CD4-positive, alpha-beta T cell treated with Interleukin-1 beta for 1 hour (primary cell): ENCODE results near the gene KDM4B.

ENCODE experiments used
- DNase-seq, 2 donors: peaks; one replicate each; pipeline ENCODE4 v3.0.0-alpha.2; 2020 to 2022

The KDM4B gene

DNA sequence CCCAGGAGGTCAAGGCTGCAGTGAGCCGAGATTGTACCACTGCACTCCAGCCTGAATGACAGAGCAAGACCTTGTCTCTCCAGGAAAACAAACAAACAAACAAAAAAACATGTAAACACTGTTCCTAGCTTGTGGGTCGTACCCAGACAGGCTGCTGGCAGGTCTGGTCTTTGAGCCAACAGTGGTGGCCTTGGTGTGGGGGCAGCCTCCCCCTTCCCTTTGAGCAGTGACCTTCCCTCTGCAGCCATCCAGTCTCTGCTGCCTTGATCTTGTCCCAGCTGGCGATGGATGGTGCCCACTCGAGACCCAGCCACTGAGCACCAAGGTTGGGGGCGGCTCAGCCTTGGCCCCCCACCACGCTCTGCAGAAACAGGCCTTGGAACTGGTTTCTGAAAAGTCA is 143.3 kb downstream of the KDM4B start:
- no peak for DNase-seq

DNA sequence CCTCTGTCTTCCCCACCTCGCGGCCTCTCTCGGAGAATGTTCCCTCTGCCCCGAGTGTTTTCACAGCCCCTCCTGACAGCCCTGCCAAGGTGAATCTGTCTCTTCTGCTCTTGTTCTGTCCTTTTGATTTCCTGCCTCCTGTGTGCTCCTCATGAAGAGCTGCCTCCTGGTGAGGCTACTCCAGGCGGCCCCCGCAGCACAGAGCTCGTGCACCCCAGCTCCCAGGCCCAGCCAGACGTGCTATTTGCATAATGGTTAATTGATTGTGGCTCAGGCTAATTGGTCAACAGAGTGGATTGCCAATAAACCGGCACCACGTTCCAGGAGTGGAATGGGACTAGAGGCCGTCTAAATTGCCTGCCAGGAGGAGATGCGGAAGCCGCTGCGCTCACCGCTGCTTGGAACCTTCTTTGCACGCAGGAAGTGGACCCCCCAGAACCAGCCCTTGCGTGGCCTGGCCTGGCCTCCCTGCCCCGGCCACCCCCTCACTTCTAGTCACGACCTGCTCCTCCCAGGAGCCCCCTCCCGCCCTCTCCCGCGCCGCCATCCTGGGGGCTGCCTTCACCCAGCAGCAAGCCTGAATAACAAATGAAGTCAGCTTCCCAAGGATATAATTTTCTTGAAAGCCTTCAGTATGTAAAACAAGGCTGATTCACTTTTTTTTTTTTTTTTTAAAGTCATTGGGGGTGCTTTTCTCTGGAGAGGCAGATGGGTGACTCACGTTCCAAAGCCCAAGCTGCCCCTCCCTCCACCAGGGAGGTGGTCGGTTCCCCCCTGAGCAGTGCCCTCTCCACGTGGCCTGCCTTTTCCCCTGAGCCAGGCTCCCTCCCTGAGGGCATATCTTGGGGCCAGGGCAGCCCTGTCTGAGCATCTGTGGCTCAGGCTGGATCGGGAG is 144.0 kb downstream of the KDM4B start:
- DNase-seq = no peak

DNA sequence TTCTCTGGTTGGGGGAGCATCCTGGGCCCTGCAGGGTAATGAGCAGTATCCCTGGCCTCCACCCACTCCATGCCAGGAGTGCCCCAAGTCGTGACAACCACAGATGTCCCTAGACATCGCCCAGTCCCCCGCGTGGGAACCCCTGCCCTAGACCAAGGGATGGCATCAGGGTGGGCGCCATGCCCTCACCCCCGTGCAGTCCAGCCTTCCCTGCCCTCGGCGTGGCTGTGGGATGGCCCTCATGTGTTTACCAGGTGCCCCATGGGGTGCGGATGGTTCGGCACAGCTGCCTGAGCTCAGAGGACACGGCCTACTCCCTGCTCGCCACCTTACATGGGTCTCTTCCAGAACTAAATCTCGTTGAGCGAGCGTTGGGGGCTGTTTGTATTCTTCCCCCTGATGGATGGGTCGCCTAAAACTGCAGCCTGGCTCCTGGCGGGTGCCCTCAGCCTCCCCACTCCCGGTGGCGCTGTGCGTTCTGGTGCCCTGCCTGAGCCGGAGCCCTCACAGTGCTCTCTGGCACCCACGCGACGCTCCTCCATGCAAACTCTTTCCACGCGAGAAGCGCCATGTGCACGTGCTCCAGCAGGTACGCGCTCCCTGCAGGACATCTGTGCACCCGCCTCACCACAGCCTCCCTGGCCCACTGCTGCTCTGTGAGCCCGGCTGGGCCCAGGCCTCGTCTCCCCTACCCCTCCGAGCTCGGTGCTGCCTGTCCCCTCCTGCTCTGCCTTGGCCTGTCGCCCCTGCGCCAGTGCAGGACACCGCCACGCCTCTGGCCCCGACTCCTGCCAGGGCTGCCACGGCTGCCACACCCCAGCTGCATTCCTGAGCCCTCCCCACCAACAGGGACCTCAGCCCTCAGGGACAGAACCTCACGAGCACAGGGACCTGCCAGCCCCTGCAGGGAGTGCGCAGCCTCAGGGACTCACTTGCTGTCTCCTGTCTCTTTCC is 145.0 kb downstream of the KDM4B start:
- DNase-seq = no peak

DNA sequence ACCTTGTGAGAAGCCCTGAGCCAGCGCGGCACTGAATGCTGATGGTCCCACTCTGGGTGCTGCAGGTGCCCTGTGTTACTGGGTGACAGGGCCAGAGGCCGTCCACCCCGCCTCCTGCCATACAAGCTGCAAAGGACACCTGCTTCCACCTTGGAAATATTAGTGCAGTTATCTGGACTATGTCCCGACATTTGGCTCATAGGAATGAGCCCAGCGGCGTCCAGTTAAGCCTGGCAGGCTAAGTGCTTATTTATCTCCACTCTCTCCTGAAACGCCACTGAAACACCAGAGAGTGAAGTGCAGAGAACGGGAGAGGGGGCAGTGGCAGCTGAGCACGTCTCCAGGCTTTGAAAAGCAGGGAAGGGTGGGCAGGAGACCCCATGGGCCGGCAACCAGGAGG is 145.8 kb downstream of the KDM4B start:
- no peak for DNase-seq

DNA sequence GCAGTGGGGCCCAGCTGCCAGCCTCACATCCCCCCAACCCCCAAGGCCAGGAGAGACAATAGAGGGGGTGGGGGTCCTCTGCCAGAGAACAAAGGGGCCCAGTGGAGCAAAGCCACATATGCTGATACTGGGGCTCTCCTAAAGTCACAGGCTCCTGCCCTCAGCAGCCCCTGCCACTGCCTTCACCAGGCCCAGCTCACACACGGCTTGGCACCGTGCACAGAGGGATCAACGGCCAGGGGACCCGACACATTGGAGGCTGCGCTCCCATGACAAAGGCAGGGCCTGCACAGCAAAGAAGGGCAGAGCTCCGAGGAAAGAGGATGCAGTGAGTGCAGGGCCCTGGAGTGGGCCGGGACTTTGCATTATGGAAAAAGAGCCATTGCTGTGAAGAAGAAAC is 146.4 kb downstream of the KDM4B start:
- no peak for DNase-seq

DNA sequence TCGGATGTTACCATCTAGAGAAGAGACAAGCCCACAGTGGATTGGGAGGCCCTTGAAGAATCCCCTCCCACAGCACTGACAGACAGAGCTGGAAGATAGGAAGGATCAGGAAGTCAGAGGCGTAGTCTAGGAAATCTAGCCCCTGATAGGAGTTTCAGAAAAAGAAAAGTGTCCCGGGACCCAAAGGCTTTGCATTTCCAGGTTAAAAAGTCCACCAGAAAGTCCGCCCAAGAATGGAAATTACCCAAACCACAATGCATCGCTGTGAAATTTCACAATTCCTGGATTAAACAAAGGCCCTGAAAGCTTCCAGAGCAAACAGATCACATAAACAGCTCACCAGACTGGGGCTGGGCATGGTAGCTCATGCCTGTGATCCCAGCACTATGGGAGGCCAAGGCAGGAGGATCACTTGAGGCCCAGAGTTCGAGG is 146.9 kb downstream of the KDM4B start:
- no peak for DNase-seq

DNA sequence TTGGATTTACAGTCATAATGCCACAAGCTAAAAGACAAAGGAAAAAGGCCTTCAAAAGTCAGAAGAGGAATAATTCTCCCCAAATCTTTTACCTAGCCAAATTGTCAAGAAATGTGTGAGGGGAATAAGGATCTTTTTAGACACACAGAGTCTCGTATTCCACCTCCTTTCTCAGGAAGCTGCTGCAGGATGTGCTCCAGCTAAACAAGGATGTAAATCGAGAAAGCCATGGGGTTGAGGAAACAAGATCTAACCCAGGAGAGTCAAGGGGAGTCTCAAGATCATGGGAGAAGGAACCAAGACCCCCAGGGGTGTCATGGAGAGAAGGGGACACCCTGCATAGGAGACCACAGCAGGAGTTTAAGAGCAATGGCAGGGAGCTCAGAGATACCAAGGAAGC is 147.4 kb downstream of the KDM4B start:
- no peak for DNase-seq

DNA sequence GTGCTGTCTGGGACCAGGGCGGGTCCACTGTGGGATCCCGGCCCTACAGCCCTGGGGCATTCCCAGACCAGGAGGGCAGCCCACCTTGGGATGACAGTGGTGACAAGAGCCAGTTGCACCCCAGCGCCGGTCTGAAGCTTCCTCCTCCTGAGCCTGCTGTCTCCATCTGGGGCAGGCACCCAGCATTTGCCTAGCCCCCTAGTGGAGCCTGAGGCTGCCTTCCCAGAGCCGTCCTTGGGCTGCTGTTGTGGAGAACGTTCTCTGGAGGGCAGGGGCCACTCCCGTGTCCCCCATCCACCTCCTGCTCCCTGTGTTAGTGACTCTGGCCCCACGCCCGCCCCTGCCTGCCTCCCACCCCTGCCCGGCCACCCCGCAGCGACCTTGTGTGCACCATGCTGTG is 148.5 kb downstream of the KDM4B start:
- no peak for DNase-seq

DNA sequence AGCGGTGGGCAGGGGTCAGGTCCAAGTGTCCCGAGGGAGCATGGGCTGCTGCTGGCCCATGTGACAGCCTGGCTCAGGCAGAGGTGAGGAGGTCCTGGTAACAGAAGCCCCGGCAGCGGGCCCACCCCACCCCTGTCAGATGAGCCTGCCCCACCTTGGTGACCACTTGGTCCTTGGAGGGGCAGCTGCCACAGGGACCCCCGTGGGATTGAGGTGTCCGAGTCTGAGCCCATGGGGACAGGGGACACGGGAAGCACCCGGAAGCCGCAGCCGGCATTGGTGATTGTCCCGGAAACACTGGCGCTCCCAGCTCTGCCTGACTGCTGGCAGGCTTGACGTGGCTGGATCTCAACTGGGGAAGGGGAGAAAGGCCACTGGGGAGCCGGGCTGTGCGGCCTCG is 149.1 kb downstream of the KDM4B start:
- no peak for DNase-seq

DNA sequence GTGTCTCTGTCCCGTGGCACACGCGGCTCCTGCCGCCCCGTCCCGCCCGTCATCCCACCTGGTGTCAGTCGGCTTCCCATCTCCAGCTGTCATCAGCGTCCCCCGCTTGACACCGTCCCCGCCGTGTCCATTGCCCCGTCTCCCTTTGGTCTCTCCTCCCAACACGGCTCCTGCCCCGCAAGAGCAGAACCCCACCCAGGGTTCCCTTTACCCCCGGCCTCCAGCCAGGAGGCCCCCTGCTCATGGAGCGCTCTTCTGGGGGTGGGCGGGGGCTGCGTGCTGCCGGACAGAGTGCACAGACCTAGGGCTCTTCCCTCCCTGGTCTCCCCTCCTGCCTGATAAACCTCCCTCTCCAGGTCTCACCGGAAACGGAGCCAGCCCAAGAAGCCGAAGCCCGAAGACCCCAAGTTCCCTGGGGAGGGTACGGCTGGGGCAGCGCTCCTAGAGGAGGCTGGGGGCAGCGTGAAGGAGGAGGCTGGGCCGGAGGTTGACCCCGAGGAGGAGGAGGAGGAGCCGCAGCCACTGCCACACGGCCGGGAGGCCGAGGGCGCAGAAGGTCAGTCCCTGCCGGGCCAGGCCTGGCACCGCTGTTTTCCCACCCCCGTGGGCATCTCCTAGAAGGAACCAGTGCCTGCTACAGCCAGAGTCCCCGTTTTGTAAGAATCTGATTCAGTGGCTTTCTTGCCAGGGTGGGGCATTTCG is 150.5 kb downstream of the KDM4B start:
- DNase-seq = no peak

DNA sequence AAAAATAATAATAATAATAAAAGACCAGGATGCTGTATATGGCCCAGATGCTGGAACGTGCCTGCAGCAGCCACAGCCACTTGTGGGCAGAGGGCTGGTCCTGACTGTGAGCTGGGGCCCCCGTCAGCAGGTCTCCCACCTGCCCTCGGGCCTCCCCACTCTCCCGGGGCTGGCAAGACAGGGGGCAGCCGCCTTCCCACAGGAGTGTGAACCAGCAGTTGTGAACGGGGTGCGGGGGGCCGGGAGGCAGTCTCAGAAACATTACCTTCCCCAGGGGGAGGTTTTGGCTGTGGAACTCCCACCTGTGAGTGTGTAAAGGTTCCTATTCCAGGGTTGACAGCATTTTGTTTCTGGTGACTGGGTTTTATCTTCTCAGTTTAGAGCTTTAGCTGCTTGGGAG is 151.4 kb downstream of the KDM4B start:
- DNase-seq = no peak

DNA sequence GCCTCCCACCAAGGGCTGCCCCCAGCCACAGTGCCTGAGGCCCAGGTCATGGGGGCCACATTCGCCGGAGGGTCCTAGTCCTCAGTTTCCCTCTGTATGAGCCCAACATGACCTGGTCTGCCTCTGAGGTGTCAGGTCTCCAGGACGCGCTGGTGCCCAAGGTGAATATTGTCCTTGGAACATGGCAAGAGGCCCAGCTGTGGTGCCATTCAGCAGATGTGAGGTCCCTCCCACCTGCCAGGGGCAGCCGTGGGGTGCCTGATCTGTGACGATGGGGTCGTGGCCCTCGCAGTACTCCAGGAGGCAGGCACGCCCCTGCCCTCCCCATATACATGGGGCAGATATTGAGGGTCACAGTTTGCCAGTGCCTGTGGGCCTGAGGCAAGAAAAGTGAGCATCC is 151.9 kb downstream of the KDM4B start:
- no peak for DNase-seq

DNA sequence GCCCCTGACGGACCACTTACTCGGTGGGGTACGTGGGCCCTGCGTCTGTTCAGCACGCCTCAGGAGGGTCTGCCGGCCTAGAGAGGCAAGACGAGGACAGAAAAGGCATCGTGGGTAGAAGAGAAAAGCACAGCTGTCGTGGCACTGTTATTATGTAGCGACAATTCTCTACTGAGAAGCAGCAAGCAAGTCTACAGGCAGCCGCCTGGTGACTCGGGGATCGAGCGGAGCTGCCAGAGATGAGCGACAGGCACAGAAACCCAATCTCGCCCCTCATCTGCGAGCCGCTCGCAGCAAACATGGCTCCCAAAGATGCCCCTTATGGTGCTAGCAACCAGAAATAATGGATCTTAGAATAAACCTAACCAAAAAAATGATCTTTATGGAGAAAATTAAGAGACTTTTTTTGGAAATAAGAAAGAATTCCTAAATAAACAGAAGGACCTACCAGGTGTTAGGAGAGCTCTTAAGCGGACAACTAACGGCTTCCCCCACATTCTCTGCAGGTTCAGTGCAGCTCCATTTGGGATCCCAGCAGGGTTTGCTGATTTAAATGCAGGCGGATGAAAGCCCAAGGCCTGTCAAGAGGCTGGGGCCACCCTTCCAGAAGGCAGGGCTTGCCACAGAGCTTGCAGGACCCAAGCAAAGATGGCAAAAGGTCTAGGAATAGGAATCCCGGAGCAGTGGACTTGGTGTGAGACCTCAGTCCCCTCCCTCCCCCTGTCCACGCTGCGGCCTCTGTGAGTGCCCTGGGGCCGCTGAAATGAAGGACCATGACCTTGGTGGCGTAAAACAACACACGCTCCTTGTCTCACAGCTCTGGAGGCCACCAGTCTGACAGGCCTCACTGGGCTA is 152.6 kb downstream of the KDM4B start:
- no peak for DNase-seq

DNA sequence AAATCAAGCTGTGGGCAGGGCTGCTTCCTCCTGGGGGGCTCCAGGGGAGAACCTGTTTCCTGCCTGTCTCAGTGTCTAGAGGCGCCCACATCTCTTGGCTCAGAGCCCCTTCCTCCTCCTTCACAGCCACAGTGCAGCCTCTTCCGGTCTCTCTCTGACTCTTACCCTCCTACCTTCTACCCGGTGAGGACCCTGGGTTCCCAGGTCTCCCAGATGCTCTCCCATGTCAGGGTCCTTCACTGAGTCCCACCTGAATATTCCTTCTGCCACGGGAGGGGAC is 153.1 kb downstream of the KDM4B start:
- DNase-seq = no peak

DNA sequence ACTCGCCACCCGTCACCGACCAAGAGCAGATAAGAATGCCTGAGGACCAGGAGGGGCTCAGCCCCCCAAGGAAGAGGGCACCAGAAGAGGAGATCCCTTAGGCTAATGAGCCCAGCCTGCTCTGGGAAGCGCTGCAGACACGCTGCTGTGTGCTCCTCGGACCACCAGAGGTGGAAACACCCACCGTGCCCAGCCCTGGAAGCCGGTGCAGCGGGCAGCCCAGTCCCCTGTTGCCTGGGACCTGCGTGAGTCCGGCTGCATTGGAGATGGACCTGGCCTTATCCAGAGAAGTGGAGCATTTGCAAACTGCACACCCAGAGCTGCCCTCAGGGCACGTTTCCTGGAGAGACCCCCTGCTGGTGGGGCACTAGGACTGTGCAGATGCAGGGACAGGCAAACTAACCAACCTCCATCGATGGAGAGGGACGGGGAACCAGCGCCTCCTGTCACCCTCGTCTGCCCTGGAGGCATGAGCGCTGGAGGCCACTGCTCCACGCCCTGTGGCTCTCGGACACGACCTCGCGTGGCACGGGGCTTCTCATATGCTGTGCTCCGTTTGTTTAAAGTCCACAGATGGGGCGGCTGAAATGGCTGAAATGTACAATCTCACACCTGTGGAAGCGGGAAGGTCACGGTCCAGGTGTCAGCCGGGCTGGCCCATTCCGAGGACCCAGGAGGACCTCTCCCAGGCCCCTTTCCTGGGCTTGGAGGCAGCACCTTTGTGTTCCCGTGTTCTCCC is 153.9 kb downstream of the KDM4B start:
- no peak for DNase-seq

DNA sequence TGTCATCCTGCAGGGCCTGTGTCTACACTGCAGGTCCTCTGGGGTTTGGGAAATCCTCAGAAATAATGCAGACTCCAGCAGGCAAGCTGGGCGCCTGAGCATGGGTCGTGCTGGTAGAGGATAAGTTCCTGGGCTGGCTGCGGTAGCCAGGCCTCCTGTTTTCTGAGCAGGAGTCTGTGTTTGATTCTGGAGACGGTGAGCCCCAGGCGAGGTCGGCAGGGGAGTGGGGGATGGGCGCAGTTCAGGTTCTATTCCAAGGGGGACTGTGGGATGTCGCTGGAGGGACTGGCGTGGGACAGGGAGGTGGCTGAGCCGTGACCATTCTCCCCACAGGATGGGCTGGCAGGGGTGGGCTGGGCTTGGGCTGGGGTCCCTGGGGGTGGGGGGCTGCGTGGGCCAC is 154.7 kb downstream of the KDM4B start:
- DNase-seq = no peak

DNA sequence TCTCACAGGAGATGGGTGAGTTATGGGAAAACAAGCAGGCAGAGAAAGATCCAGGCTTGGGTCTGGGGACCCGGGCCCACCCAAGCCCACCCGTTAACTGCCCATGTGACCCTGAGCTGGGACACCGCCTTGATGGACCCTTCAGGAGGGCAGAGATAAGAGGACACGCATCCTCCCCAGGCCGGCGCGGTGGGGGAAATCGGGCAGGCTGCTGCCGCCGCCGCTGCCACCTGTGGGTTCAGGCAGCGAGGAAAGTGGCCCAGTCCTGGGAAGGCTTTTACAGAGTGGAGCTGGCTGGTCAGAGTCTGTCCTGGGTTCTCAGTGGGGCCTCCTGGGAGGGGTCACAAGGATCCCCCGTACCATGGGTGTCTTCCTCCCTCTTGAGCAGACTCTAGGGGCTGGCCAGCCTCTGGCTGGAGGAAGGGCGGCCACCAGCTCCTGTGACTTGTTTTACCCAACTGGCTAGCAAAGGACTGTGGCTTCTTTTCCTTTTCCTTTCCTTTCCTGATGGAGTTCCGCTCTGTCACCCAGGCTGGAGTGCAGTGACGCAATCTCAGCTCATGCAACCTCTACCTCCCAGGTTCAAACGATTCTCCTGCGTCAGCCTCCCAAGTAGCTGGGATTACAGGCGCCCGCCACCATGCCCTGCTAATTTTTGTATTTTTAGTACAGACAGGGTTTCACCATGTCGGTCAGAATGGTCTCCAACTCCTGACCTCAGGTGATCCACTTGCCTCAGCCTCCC is 155.4 kb downstream of the KDM4B start:
- no peak for DNase-seq

DNA sequence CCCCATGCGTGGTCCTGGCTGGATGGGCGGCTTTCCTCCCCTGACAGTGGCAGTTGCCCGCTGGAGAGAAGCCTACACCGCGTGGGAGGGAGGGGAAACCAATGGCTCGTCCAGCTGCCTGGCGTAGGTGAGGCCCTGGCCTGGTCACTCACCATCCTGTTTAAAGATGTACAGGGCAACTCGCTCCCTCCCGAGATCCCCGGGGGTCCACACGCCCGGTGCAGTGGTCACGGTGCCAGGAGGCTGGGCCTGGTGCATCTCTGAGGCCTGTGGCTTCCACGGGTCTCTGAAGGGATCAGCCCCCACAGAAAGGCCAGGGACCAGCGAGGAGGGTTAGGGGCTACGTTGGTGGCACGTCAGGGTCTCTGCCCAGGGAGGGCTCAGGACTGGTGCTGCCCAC is 156.5 kb downstream of the KDM4B start:
- DNase-seq = no peak

DNA sequence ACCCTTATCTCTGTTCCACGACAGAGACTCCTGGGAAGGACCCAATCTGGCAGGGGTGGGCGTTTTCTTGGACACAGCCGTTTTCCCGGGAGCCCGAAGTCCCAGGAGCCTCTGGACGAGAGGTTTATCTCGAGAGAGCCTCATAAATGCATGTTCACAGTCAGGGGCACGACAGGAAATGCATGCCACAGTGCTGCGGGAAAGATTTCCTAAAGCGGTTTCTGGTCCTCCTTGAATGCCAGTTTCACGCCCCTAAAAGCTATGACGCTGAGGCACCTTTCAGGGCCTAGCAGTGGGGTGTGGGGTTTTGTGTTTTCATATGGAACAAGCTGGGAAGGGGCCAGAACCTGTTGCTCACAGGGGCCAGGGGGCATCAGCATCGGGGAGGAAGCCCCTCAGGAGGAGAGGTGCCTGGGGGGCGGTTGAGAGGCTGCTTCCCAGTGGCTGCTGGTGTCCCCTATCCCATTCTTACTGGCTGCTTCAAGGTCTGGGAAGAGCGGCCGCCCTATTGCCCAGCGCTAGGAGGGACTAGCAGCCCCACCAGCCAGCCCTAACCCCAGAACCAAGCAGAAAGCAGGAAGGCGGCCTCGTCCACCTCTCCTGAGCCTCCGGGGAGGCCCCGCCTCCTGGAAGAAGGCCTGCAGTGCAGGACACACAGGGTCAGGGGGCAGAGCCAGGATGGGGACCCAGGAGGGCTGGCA is 157.0 kb downstream of the KDM4B start:
- DNase-seq = no peak

DNA sequence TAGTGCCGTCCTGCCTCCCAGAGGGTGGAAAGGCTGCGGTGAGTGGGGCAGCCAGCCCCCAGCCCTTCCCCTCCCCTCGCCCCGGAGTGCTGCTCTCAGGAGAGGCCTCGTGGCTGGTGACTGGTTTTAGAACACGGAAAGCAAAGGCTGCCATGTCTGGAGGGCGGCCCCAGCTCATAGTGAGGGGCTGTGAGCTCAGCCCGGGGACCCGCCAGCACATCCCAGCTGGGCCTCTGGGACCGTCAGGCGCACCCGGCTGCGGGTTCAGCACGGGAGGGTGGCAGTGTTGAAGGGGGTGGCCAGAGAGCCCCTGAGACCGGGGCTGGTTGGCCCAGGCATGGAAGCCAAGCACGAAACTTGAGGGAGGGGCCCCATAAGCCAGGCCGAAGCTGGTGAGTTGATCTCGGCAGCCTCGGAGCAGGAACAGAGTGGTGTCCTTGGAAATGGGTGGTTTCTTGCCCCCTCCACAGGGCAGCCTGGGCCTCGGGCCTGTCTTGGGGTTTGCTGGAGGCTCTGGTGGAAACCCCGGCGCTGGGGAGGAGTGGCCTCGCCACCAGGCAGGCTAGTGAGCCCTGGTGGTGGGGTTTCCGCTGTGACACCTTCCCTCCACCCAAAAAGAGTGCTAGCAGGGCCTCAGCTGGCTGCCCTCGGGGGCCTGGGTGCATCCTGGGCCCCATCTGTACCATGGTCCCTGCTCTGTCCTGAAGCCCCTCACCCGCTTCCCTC is 157.7 kb downstream of the KDM4B start:
- peak in 1 of 2 donors; percentile 63 for DNase-seq
